T-cell (primary cell): Measurements from ENCODE around the gene DUSP22. TPM values are rescaled to one million over a fixed set of nuclear protein-coding genes. Genes with fewer than 3 reads are reported as not detected.

Experiments used
- ATAC-seq, 4 experiments: fragments of 200-7000 bp in 3 of 4; fragments of 150-1000 bp in 1 of 4; cut with Tn5 transposase; replicated peaks in 1 of 4; 1 replicate in 3 of 4; 2 replicates in 1 of 4; pipeline ENCODE4 v1.10.0; 2021; ENCODE audit warnings: moderate library complexity in 3 of 4, mild to moderate bottlenecking in 2 of 4, moderate number of reproducible peaks in 1 of 4
- CTCF ChIA-PET, 2 donors: fragments of 300-600 bp; sonication (Branson Sonifier 250); formaldehyde crosslinking; loops; one replicate each; lab custom pipeline; 2022; ENCODE audit warnings: antibody characterized with exemption in 2 of 2; lab: Charles Lee
- POLR2A ChIA-PET, 2 donors: fragments of 300-600 bp; sonication (Branson Sonifier 250); formaldehyde crosslinking; loops; one replicate each; lab custom pipeline; 2022; ENCODE audit warnings: antibody characterized with exemption in 2 of 2; lab: Charles Lee
- DNase-seq, 35 experiments: peaks; one replicate each; pipeline versions ENCODE4 v3.0.0 to v3.0.0-alpha.2; 2013 to 2023
- H3K27ac ChIP-seq: one replicate; pipeline ENCODE4 v1.5.1; 2013; ENCODE audit warnings: low read length
- H3K27me3 ChIP-seq, 2 experiments: replicated peaks in 1 of 2; 1 replicate in 1 of 2; 2 replicates in 1 of 2; pipeline versions ENCODE4 v1.6.1 to v1.7.0; 2013; ENCODE audit warnings: low read length in 1 of 2, mixed read lengths in 1 of 2; ENCODE audit not compliant: control insufficient read depth in 2 of 2, insufficient read depth in 2 of 2; ENCODE audit errors: extremely low read depth in 1 of 2
- H3K36me3 ChIP-seq, 2 donors: 1 replicate in 1 of 2; 2 replicates in 1 of 2; pipeline versions ENCODE4 v1.6.1 to v1.7.0; 2013; ENCODE audit warnings: low read length in 1 of 2; ENCODE audit not compliant: control insufficient read depth in 2 of 2, insufficient read depth in 1 of 2; ENCODE audit errors: extremely low read depth in 1 of 2
- H3K4me1 ChIP-seq, 2 experiments: 1 replicate in 1 of 2; 2 replicates in 1 of 2; pipeline versions ENCODE4 v1.6.1 to v1.7.0; 2013; ENCODE audit warnings: low read length in 2 of 2, mixed read lengths in 1 of 2; ENCODE audit not compliant: insufficient read depth in 2 of 2, control insufficient read depth in 1 of 2; ENCODE audit errors: extremely low read depth in 1 of 2
- H3K4me3 ChIP-seq, 2 donors: 1 replicate in 1 of 2; 2 replicates in 1 of 2; pipeline versions ENCODE4 v1.5.1 to v1.7.0; 2013; ENCODE audit warnings: mild to moderate bottlenecking in 2 of 2, low read length in 1 of 2, moderate library complexity in 1 of 2; ENCODE audit not compliant: control insufficient read depth in 1 of 2; ENCODE audit errors: extremely low read depth in 1 of 2
- H3K9me3 ChIP-seq: 2 replicates; pipeline ENCODE4 v1.7.0; 2013
- H3K27ac Mint-ChIP-seq, 2 donors: one replicate each; pipeline ENCODE4 v1.8.0; 2020 to 2021; ENCODE audit warnings: mild to moderate bottlenecking in 2 of 2, mixed read lengths in 2 of 2
- H3K27me3 Mint-ChIP-seq, 2 donors: one replicate each; pipeline ENCODE4 v1.8.0; 2021 to 2022; ENCODE audit warnings: mixed read lengths in 2 of 2
- H3K36me3 Mint-ChIP-seq: one replicate; pipeline ENCODE4 v1.8.0; 2021; ENCODE audit warnings: mixed read lengths
- H3K4me1 Mint-ChIP-seq, 3 donors: one replicate each; pipeline ENCODE4 v1.8.0; 2020 to 2022; ENCODE audit warnings: mixed read lengths in 3 of 3, mild to moderate bottlenecking in 1 of 3
- H3K4me3 Mint-ChIP-seq, 3 donors: one replicate each; pipeline ENCODE4 v1.8.0; 2020 to 2022; ENCODE audit warnings: mild to moderate bottlenecking in 3 of 3, mixed read lengths in 3 of 3, moderate library complexity in 3 of 3
- H3K9me3 Mint-ChIP-seq, 3 donors: one replicate each; pipeline ENCODE4 v1.8.0; 2020 to 2022; ENCODE audit warnings: mixed read lengths in 3 of 3
- WGBS: methylation state at CpG from one replicate; pipeline ENCODE4 v1.1.5; 2013; ENCODE audit warnings: missing lambda C conversion rate; ENCODE audit not compliant: insufficient coverage; 5-methylcytosine and 5-hydroxymethylcytosine counted together
- total RNA-seq, 35 experiments: library from RNA in 6 of 35; stranded (reverse) in 6 of 35; fragments of 120-200 nt in 1 of 35; gene quantifications; one replicate each; pipeline versions ENCODE4 v1.2.1 to v1.2.4 and lab custom pipeline; 2013 to 2026

Gene DUSP22
- total RNA-seq, 5 donors from 2014 or later (not counting 1 experiment from before 2014, with no cell fraction given): 32.0 to 52.4 (median 42.1) TPM

- POLR2A ChIA-PET: no interaction called here
- WGBS: 84% methylated on average over 13 of the region's 13 CpGs
- no peak overlapping the region for H3K27ac ChIP-seq
Observed at GRCh38 chr6:333379-334002, 41.2 kb downstream of the DUSP22 start.

GRCh38 chr6:334536-335510 lies 42.5 kb downstream of the DUSP22 start:
- H3K27ac Mint-ChIP-seq: no peak overlapping the region
- H3K9me3 Mint-ChIP-seq: no peaks in the 10 kb centered on the region
- POLR2A ChIA-PET: no interaction called here
- CTCF ChIA-PET: no interaction called here
- no peaks in the 10 kb centered on the region for H3K9me3 ChIP-seq
- H3K27me3 Mint-ChIP-seq: no peaks in the 10 kb centered on the region
- no peak overlapping the region for H3K4me3 Mint-ChIP-seq
- DNase-seq (no peak), ATAC-seq (no peak)
- no peaks in the 10 kb centered on the region for H3K36me3 Mint-ChIP-seq
- peaks cover 27 to 35% of the 10 kb centered on the region in 2 experiments for H3K4me1 ChIP-seq
- no peaks in the 10 kb centered on the region for H3K27me3 ChIP-seq
- WGBS: 93% methylated on average over 5 of the region's 10 CpGs
- no peak overlapping the region for H3K27ac ChIP-seq
- peaks cover 39 to 41% (median 41%) of the 10 kb centered on the region in 3 donors for H3K4me1 Mint-ChIP-seq
- H3K36me3 ChIP-seq: no peaks in the 10 kb centered on the region
- no peak overlapping the region for H3K4me3 ChIP-seq

More at GRCh38 chr6:333379-334002, 41.2 kb downstream of the DUSP22 start:
- CTCF ChIA-PET: no interaction called here
- Mint-ChIP-seq H3K27ac (no peak overlapping the region), H3K4me3 (no peak overlapping the region), H3K9me3 (no peaks in the 10 kb centered on the region), H3K4me1 (peaks cover 26 to 28% (median 28%) of the 10 kb centered on the region in 3 donors), H3K36me3 (no peaks in the 10 kb centered on the region), H3K27me3 (no peaks in the 10 kb centered on the region)
- no peaks in the 10 kb centered on the region for H3K9me3 ChIP-seq
- H3K4me3 ChIP-seq: no peak overlapping the region
- no peak for DNase-seq
- peaks cover 19 to 22% of the 10 kb centered on the region in 2 experiments for H3K4me1 ChIP-seq
- no peaks in the 10 kb centered on the region for H3K27me3 ChIP-seq
- ATAC-seq: no peak
- no peaks in the 10 kb centered on the region for H3K36me3 ChIP-seq

GRCh38 chr6:335572-335971 lies 43.3 kb downstream of the DUSP22 start:
- H3K36me3 Mint-ChIP-seq: peaks cover under 1% of the 10 kb centered on the region
- peak overlapping the region in 1 of 3 donors; percentile 55 for H3K4me3 Mint-ChIP-seq
- peaks cover 44 to 48% (median 47%) of the 10 kb centered on the region in 3 donors for H3K4me1 Mint-ChIP-seq
- CTCF ChIA-PET: no interaction called here
- H3K36me3 ChIP-seq: no peaks in the 10 kb centered on the region
- POLR2A ChIA-PET: no interaction called here
- H3K9me3 Mint-ChIP-seq: no peaks in the 10 kb centered on the region
- no peaks in the 10 kb centered on the region for H3K27me3 Mint-ChIP-seq
- H3K4me3 ChIP-seq: no peak overlapping the region
- H3K27ac ChIP-seq: no peak overlapping the region
- no peak overlapping the region for H3K27ac Mint-ChIP-seq
- no peak for ATAC-seq
- H3K9me3 ChIP-seq: no peaks in the 10 kb centered on the region
- DNase-seq: no peak
- H3K4me1 ChIP-seq: peaks cover 33 to 36% of the 10 kb centered on the region in 2 experiments
- 90% methylated on average over 3 of the region's 6 CpGs for WGBS
- no peaks in the 10 kb centered on the region for H3K27me3 ChIP-seq

GRCh38 chr6:336159-337114 lies 44.1 kb downstream of the DUSP22 start:
- Mint-ChIP-seq H3K4me3 (peak overlapping the region in 1 of 3 donors; percentile 55), H3K4me1 (peaks cover 51 to 53% (median 51%) of the 10 kb centered on the region in 3 donors), H3K27ac (peak overlapping the region; percentile 23 to 45), H3K9me3 (no peaks in the 10 kb centered on the region), H3K36me3 (peaks cover 5% of the 10 kb centered on the region), H3K27me3 (no peaks in the 10 kb centered on the region)
- Histone ChIP-seq H3K4me1 (peaks cover 36 to 42% of the 10 kb centered on the region in 2 experiments), H3K4me3 (peak overlapping the region in 1 of 2 donors; percentile 25), H3K36me3 (no peaks in the 10 kb centered on the region), H3K9me3 (no peaks in the 10 kb centered on the region), H3K27ac (no peak overlapping the region), H3K27me3 (no peaks in the 10 kb centered on the region)
- 56% methylated on average over 10 of the region's 10 CpGs for WGBS
- POLR2A ChIA-PET: no interaction called here
- DNase-seq (peak in 1 of 35 experiments; percentile 27), ATAC-seq (peak; percentile 45 to 67 (median 57))
- CTCF ChIA-PET: no interaction called here

GRCh38 chr6:337805-338368 lies 45.6 kb downstream of the DUSP22 start:
- H3K9me3 ChIP-seq: no peaks in the 10 kb centered on the region
- Mint-ChIP-seq H3K4me3 (peak overlapping the region; percentile 10 to 51 (median 26)), H3K36me3 (peaks cover 10% of the 10 kb centered on the region), H3K27me3 (no peaks in the 10 kb centered on the region), H3K9me3 (no peaks in the 10 kb centered on the region), H3K4me1 (peaks cover 57 to 62% (median 61%) of the 10 kb centered on the region in 3 donors), H3K27ac (peak overlapping the region in 1 of 2 donors; percentile 41)
- H3K27ac ChIP-seq: no peak overlapping the region
- H3K27me3 ChIP-seq: no peaks in the 10 kb centered on the region
- peaks cover 36 to 55% of the 10 kb centered on the region in 2 experiments for H3K4me1 ChIP-seq
- H3K36me3 ChIP-seq: no peaks in the 10 kb centered on the region
- ChIA-PET CTCF (no interaction called here), POLR2A (no interaction called here)
- H3K4me3 ChIP-seq: no peak overlapping the region
- peak; percentile 46 to 68 (median 59) for ATAC-seq
- DNase-seq: peak in 5 of 35 experiments; percentile 12 to 39 (median 23)
- WGBS: 65% methylated on average over 9 of the region's 10 CpGs
